Cardiac fibroblast (primary cell): ENCODE data around the gene PLCB4.

Experiments
- DNase-seq, 2 donors: peaks; one replicate each; pipeline versions ENCODE4 v3.0.0 to v3.0.0-alpha.2; 2010; ENCODE audit warnings: low read depth in 2 of 2
- H3K4me3 ChIP-seq, 2 donors: replicated peaks in 1 of 2; 1 replicate in 1 of 2; 2 replicates in 1 of 2; pipeline ENCODE4 v1.5.1; 2011; ENCODE audit warnings: low read depth in 2 of 2, low read length in 2 of 2, mild to moderate bottlenecking in 2 of 2, moderate library complexity in 1 of 2
- TF ChIP-seq, protein P1 (sequence below): IDR thresholded peaks from one replicate; pipeline ENCODE4 v1.5.1; 2011; ENCODE audit warnings: low read depth, mild to moderate bottlenecking, low read length, inconsistent platforms

PLCB4 gene

DNA sequence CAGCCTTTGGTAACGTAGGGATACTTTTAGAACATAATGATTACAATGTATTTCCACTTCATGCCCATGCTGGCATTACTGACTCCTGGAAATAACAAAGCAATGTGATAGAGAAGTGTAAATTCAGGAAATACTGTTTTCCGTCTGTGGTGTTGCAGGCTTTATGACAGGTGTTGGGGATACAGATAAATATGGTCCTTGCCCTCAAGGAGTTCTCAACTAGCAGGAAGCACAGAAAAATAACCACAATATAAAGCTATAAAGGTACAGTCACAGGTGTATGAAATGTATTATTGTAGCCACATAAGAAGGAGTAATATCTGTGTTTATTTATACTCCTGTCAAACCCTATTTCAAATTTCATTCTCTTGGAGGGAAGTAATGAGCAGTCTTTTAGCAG, 432.6 kb downstream of the PLCB4 start:
- TF ChIP-seq, protein P1, sequence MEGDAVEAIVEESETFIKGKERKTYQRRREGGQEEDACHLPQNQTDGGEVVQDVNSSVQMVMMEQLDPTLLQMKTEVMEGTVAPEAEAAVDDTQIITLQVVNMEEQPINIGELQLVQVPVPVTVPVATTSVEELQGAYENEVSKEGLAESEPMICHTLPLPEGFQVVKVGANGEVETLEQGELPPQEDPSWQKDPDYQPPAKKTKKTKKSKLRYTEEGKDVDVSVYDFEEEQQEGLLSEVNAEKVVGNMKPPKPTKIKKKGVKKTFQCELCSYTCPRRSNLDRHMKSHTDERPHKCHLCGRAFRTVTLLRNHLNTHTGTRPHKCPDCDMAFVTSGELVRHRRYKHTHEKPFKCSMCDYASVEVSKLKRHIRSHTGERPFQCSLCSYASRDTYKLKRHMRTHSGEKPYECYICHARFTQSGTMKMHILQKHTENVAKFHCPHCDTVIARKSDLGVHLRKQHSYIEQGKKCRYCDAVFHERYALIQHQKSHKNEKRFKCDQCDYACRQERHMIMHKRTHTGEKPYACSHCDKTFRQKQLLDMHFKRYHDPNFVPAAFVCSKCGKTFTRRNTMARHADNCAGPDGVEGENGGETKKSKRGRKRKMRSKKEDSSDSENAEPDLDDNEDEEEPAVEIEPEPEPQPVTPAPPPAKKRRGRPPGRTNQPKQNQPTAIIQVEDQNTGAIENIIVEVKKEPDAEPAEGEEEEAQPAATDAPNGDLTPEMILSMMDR, result no peak
- no peak for DNase-seq
- H3K4me3 ChIP-seq, result no peak overlapping the region

DNA sequence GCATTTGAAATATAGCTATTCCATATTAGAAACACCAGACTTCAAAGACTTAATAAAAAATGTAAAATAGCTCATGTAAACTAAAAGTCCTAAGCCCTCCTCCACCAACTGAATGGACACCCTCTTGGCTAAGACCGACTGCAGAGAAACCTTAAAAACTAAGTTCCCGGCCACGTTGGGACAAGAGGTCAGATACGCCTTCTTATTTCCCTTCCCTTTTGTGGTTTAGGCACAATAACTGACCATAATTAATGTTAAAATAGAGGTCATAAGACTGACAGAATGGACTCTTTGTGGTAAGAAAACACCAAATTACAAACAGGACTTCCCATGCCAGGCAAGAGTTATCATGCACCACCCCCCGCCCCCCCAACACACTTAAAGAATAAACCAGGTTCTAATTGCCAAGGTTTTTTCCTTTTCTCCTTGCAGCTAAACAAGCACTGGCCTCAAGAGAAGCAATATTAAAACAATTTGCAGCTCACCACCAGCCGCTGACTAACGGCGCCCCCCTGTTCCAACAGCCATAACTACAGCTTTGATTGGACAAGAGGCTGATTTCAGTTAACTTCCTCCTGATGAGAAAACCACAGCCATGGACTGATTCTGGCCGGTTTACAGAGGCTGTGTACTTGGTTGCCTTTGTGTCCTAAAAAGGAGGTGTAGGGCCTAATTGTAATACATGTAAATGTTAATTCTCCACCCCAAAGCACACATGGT, 434.8 kb downstream of the PLCB4 start:
- no peak for DNase-seq
- no peak overlapping the region for H3K4me3 ChIP-seq
- TF ChIP-seq, protein P1, result no peak

DNA sequence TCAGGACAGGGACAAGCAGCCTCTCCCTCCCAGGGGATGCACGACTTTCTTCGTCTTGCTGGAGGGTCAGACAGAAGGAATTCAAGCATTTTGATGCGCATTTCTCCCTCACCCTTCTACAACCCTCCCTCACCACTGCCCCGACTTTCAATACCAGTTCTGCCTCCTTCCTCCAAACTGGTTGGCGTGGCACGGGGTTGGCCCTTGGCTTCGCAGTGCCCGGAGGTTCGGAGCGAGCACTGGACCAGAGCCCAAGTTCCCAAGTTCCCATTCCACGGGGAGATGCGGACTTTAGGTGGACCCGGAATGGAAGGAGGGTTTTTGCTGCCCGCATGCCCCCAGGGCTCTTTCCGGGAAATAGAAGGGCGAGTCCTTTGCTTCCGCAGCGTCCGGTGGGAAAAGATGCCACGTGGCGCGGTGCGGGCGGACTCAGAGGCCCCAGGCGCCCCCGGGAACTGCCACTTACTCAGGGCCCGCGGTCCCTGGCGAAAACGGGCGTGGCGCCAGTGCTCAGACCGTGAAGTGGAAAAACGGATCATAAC, 437.5 kb downstream of the PLCB4 start:
- TF ChIP-seq, protein P1, result no peak
- no peak overlapping the region for H3K4me3 ChIP-seq
- no peak for DNase-seq

DNA sequence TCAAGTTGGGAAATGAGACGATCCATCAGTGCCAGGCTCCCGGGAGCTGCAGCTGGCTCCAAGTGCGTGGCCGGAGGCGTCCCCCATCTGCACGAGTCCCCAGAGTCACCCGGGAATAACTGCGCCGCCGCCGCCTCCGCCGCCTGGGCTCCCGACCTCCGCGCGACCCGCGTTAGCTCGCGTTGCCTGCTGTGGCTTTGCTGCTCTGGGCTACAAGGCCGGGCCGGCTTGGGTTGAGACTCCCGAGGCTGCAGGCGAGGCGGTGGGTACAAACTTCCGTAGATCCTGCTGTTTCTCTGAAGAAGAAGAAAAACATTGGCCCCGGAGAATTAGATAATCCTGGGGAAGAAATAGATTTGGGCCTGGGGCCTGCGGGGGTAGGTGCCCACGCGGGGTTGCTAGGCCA, 438.1 kb downstream of the PLCB4 start:
- no peak for DNase-seq
- TF ChIP-seq, protein P1, result no peak
- H3K4me3 ChIP-seq, result no peak overlapping the region

DNA sequence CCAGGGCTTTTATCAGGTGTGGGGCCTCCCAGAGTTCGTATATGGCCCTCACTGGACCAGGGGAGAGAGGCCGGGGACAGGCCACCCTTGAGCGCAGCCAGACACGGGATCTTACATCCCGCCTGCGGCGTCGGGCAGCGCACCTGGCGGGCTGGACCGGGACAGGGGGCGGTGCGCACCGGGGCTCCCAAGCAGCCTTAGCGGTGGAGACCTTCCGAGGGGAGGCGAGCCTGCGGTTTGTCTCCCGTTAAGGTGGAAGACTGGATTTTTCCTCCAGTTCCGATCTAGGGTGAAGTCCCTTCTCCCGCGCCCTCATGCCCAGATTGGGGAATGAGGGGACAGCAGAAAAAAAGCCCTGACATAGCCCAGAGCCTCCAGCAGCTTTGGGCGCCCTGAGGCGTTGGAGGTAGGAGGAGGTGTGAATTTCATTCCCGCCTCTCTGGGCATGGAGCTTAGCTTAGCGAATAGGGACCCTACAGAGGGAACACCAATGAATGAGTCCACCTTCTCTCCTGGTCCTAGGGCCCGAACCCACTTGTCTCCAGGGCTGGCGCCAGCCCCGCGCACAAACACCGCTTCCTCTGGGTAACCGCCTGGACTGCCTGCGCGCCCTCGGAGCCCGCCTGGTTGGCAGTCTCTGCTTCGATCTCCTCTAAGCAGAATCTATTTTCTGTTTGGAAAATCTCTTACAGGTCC, 438.8 kb downstream of the PLCB4 start:
- H3K4me3 ChIP-seq, result no peak overlapping the region

DNA sequence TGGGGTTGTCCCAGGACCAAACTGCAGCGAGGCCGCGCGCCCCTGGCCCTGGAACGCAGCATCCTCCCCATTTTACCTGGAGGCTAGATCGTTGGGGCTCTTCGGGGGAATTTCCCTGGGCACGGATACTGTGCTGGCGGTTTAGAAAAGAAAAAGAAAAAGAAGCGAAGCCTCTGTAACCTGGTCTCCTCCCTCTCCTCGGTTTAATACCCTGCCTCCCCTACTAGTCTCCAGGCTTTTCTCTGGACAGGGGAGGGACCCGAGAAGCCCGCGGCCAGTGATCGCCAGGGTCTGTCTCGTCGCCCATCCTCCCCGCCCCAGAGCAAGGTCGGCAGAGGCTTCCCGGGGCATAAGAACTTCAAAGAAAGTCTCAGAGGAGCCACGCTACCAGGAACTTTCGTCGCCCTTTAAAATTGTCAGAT, 439.4 kb downstream of the PLCB4 start:
- TF ChIP-seq, protein P1, result no peak
- no peak overlapping the region for H3K4me3 ChIP-seq
- no peak for DNase-seq

More for the DNA sequence above, 438.8 kb downstream of the PLCB4 start:
- TF ChIP-seq, protein P1, result no peak
- no peak for DNase-seq
